Loucy (cell line): Measurements from ENCODE around the gene FOXK2.

Experiments used
- H2AFZ ChIP-seq: fragments of 200-600 bp; sonication (generic); 2 replicates; pipeline ENCODE4 v1.6.0; 2016; ENCODE audit warnings: antibody characterized with exemption, mild to moderate bottlenecking, low read length, moderate library complexity
- H3F3A ChIP-seq: fragments of 200-600 bp; 2 replicates; pipeline ENCODE4 v1.6.0; 2016; ENCODE audit warnings: antibody characterized with exemption, low read depth, mild to moderate bottlenecking
- H3K27me3 ChIP-seq: fragments of 200-600 bp; sonication (generic); 2 replicates; pipeline ENCODE4 v1.6.1; 2014; ENCODE audit warnings: low read length, mild to moderate bottlenecking; ENCODE audit not compliant: insufficient read depth, poor library complexity, severe bottlenecking
- H3K36me3 ChIP-seq: fragments of 200-600 bp; sonication (generic); 2 replicates; pipeline ENCODE4 v1.6.1; 2016; ENCODE audit warnings: low read length; ENCODE audit not compliant: insufficient read depth
- H3K4me1 ChIP-seq: fragments of 200-600 bp; sonication (generic); 2 replicates; pipeline ENCODE4 v1.5.1; 2014; ENCODE audit warnings: low read length, mild to moderate bottlenecking; ENCODE audit not compliant: insufficient read depth, poor library complexity, severe bottlenecking
- H3K4me2 ChIP-seq: fragments of 200-600 bp; sonication (generic); 2 replicates; pipeline ENCODE4 v1.6.0; 2014; ENCODE audit warnings: antibody characterized with exemption, low read length, low read depth, mild to moderate bottlenecking; ENCODE audit not compliant: poor library complexity, severe bottlenecking
- H3K4me3 ChIP-seq: fragments of 200-600 bp; sonication (generic); 2 replicates; pipeline ENCODE4 v1.5.1; 2014; ENCODE audit warnings: low read length, mild to moderate bottlenecking, mixed read lengths; ENCODE audit not compliant: poor library complexity, severe bottlenecking
- H3K79me2 ChIP-seq: fragments of 200-600 bp; sonication (generic); 2 replicates; pipeline ENCODE4 v1.6.1; 2014; ENCODE audit warnings: low read length; ENCODE audit not compliant: insufficient read depth
- H3K9ac ChIP-seq: fragments of 200-600 bp; sonication (generic); 2 replicates; pipeline ENCODE4 v1.6.0; 2014; ENCODE audit warnings: mild to moderate bottlenecking, low read depth, low read length, moderate library complexity; ENCODE audit not compliant: poor library complexity, severe bottlenecking
- H3K9me2 ChIP-seq: fragments of 200-600 bp; sonication (generic); replicated peaks from 2 replicates; pipeline ENCODE4 v1.6.1; 2016; ENCODE audit warnings: low read depth, low read length, mixed read lengths
- H3K9me3 ChIP-seq: fragments of 200-600 bp; sonication (generic); 2 replicates; pipeline ENCODE4 v1.6.1; 2014; ENCODE audit warnings: mild to moderate bottlenecking, antibody characterized with exemption, low read length, low read depth; ENCODE audit not compliant: insufficient read depth
- H4K20me1 ChIP-seq: fragments of 200-600 bp; sonication (generic); 2 replicates; pipeline ENCODE4 v1.6.0; 2014; ENCODE audit warnings: antibody characterized with exemption, low read length, mild to moderate bottlenecking; ENCODE audit not compliant: insufficient read depth, poor library complexity, severe bottlenecking
- CTCF ChIP-seq: fragments of 200-600 bp; sonication (generic); conservative IDR thresholded peaks from 2 replicates; pipeline ENCODE4 v1.5.1; 2014; ENCODE audit warnings: mild to moderate bottlenecking, antibody characterized with exemption, low read length
- EZH2phosphoT487 ChIP-seq: fragments of 200-600 bp; IDR thresholded peaks from 2 replicates; pipeline ENCODE4 v1.6.1; 2018; ENCODE audit warnings: antibody characterized with exemption, mild to moderate bottlenecking, moderate library complexity, borderline replicate concordance

FOXK2 gene

GRCh38 chr17:82616021-82616711 lies 96.6 kb downstream of the FOXK2 start:
- no peak overlapping the region for H2AFZ ChIP-seq
- H4K20me1 ChIP-seq: no peaks in the 10 kb centered on the region
- no peak overlapping the region for H3K4me3 ChIP-seq
- no peaks in the 10 kb centered on the region for H3K4me1 ChIP-seq
- H3K4me2 ChIP-seq: no peak overlapping the region
- TF ChIP-seq EZH2phosphoT487: no peak
- TF ChIP-seq CTCF: no peak
- H3K36me3 ChIP-seq: peaks cover 76% of the 10 kb centered on the region; the same call in 1 of the 2 replicates
- no peaks in the 10 kb centered on the region for H3K27me3 ChIP-seq
- no peak overlapping the region for H3K9ac ChIP-seq
- no peaks in the 10 kb centered on the region; the same call in 1 of the 2 replicates for H3F3A ChIP-seq
- H3K79me2 ChIP-seq: no peaks in the 10 kb centered on the region
- no peaks in the 10 kb centered on the region for H3K9me2 ChIP-seq
- no peaks in the 10 kb centered on the region for H3K9me3 ChIP-seq

- H3K9ac ChIP-seq: no peak overlapping the region
- no peaks in the 10 kb centered on the region for H3K9me3 ChIP-seq
- no peaks in the 10 kb centered on the region for H3F3A ChIP-seq
- no peaks in the 10 kb centered on the region for H3K79me2 ChIP-seq
- H3K27me3 ChIP-seq: no peaks in the 10 kb centered on the region
- no peaks in the 10 kb centered on the region for H4K20me1 ChIP-seq
- no peak overlapping the region for H3K4me2 ChIP-seq
- no peak overlapping the region for H2AFZ ChIP-seq
- no peak overlapping the region for H3K4me3 ChIP-seq
- H3K36me3 ChIP-seq: peaks cover 90% of the 10 kb centered on the region; the same call in 1 of the 2 replicates
- no peaks in the 10 kb centered on the region for H3K9me2 ChIP-seq
- no peaks in the 10 kb centered on the region for H3K4me1 ChIP-seq
- TF ChIP-seq CTCF (no peak), EZH2phosphoT487 (no peak)
Observed at GRCh38 chr17:82619211-82619610, 99.7 kb downstream of the FOXK2 start.

GRCh38 chr17:82619641-82620040 lies 100.1 kb downstream of the FOXK2 start:
- no peaks in the 10 kb centered on the region for H3K4me1 ChIP-seq
- no peaks in the 10 kb centered on the region for H4K20me1 ChIP-seq
- no peaks in the 10 kb centered on the region for H3K27me3 ChIP-seq
- H2AFZ ChIP-seq: no peak overlapping the region
- H3K36me3 ChIP-seq: peaks cover 89% of the 10 kb centered on the region; the same call in 1 of the 2 replicates
- H3K4me3 ChIP-seq: no peak overlapping the region
- TF ChIP-seq EZH2phosphoT487: no peak
- TF ChIP-seq CTCF: no peak
- no peaks in the 10 kb centered on the region for H3K9me2 ChIP-seq
- H3K9ac ChIP-seq: no peak overlapping the region
- H3F3A ChIP-seq: no peaks in the 10 kb centered on the region
- H3K79me2 ChIP-seq: no peaks in the 10 kb centered on the region
- no peak overlapping the region for H3K4me2 ChIP-seq
- H3K9me3 ChIP-seq: no peaks in the 10 kb centered on the region
